ENCODE data around the gene SLC15A3. TPM values are rescaled to one million over a fixed set of nuclear protein-coding genes. Genes with fewer than 3 reads are reported as not detected.

SLC15A3 gene
- total RNA-seq, 1 donor from 2014 or later: 49.4 TPM

GRCh38 chr11:60908803-60909202 is 43.2 kb downstream of the SLC15A3 start:
- intact Hi-C loops (cut with DNase I): no loop called here
- ATAC-seq: no peak
- no peak for DNase-seq (ENCODE audit: low spot score)

GRCh38 chr11:60906132-60906972 is 45.6 kb downstream of the SLC15A3 start, which contains the start of gene PRPF19:
TSS of gene PRPF19 (minus strand) at chr11:60906585. CDS start at chr11:60906382, 203 bp downstream.
- intact Hi-C loops (cut with DNase I): no loop called here
- DNase-seq (ENCODE audit: low spot score): peak; percentile 99
- peak; percentile 99 for ATAC-seq

DNA sequence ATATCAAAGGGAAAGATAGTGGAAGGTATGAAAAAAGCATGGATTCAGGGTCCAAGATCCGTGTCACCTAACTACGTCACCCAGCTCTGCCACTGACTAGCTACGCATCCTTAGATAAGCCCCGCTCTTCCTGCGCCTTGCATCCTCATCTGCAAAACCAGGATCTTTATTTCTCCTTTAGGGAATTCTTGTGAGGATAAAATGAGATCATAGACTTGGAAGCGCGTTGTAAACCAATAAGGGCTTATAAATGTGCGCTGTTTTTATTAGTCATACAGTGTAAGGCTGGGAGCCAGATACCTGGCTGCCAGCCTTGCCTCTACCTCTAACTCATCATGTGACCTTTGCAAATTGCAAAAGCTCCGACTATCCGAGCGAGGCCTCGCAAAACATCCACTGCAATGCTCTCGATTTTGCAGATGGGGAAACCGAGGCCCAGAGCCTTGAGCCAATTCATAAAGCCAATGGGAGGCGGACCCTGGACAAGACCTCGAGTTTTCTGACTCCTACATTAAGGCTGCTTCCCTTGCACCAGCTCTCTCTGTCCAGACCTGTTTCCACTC is 46.3 kb downstream of the SLC15A3 start:
- intact Hi-C loops (cut with DNase I): no loop called here
- no peak for ATAC-seq
- no peak for DNase-seq (ENCODE audit: low spot score)

GRCh38 chr11:60905047-60905446 is 46.9 kb downstream of the SLC15A3 start:
- no peak for ATAC-seq
- intact Hi-C loops (cut with DNase I): no loop called here
- no peak for DNase-seq (ENCODE audit: low spot score)

DNA sequence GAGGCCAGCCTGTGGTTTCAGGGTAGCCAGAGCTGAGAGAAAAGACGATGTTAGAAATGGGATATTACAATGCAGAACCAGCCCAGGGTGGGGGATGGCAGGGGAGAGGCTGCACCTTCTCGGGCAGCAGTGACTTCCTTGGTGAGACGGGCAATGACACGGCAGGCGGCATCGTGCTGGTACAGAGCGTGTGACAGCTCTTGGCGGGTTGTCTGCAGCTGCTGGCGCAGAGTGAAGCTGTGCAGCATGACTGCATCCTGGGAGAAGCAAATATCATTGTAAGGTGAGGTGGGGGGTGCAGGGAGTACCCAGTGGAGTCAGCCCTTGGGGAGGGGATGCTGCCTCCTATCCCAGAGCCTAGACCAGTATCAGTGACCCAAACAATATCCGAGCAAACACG is 49.4 kb downstream of the SLC15A3 start:
- ATAC-seq (no peak), DNase-seq (ENCODE audit: low spot score) (no peak)
- intact Hi-C loops (cut with DNase I): no loop called here

- ATAC-seq (no peak), DNase-seq (ENCODE audit: low spot score) (no peak)
- intact Hi-C loops (cut with DNase I): no loop called here
These were observed 51.1 kb downstream of the SLC15A3 start for GRCh38 chr11:60900673-60901404.

DNA sequence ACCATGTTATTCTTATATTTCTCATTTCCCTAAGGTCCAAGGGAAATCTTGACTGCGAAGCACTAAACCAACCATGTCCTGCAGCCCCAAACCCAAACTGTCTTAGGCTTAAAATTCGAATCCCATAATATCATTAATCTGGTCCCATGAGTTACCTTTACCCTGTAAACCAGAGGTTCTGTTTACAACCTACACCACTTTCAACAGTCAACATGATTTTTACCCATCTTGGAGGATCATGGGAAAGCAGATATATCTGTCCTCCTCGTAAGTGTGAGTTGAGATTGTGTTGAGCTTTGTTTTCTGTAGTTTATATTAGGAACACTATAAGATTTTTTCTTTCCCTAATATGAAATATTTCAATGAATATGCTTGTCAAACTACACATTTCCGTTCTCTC is 52.0 kb downstream of the SLC15A3 start:
- intact Hi-C loops (cut with DNase I): loop anchor here (5.0 kb wide), 1 partner anchor 68 kb away; no protein-coding TSS in a partner anchor
- DNase-seq (ENCODE audit: low spot score) (no peak), ATAC-seq (no peak)

DNA sequence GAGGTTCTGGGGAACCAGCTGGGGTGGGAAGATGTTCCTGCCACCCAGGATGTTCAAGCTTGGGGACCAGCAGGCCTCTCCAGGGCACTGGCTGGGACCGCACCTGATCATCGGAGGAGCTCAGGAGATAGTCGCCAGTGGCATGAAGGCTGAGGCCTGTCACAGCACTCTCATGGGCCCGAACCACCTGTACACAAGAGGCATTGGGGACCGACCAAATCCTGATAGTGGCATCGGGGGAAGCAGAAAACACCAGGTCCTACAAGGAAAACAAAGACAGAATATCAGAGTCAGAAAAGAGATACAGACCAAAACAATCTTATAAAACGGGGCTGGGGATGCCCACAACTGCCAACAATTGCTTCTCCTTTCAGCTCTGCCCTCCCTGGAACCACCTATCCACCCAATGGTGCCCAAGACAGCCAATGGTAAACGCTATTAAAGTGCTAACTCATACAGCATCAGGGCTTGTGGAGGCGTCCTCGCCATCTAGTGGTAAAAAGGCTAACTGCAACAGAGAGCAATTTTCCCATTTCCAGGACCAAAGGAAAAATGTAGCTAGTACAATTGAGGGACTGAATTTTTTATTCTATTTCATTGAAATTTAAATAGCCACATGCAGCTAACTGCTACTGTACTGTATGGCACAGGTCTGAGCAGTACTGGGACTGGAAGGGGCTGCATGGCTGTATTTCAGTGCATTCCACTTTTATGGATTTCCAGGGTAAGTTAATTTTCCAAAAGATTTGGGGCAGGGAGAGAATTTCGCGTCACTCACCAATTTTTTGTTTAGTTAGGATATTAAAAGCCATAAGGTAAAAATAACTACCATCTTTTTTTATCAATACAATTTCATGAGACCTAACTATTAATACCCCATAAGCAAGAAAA is 52.7 kb downstream of the SLC15A3 start:
- ATAC-seq (peak; percentile 72), DNase-seq (ENCODE audit: low spot score) (no peak)
- intact Hi-C loops (cut with DNase I): loop anchor here (5.0 kb wide), 1 partner anchor 67 kb away; no protein-coding TSS in a partner anchor

- no peak for ATAC-seq
- no peak for DNase-seq (ENCODE audit: low spot score)
- intact Hi-C loops (cut with DNase I): loop anchor here (5.0 kb wide), 1 partner anchor 65 kb away; no protein-coding TSS in a partner anchor
These were observed 54.5 kb downstream of the SLC15A3 start for GRCh38 chr11:60897496-60897895.

GRCh38 chr11:60895687-60896086 is 56.3 kb downstream of the SLC15A3 start:
- ATAC-seq (no peak), DNase-seq (ENCODE audit: low spot score) (no peak)
- intact Hi-C loops (cut with DNase I): loop anchor here (5.0 kb wide), 1 partner anchor 63 kb away; no protein-coding TSS in a partner anchor

DNA sequence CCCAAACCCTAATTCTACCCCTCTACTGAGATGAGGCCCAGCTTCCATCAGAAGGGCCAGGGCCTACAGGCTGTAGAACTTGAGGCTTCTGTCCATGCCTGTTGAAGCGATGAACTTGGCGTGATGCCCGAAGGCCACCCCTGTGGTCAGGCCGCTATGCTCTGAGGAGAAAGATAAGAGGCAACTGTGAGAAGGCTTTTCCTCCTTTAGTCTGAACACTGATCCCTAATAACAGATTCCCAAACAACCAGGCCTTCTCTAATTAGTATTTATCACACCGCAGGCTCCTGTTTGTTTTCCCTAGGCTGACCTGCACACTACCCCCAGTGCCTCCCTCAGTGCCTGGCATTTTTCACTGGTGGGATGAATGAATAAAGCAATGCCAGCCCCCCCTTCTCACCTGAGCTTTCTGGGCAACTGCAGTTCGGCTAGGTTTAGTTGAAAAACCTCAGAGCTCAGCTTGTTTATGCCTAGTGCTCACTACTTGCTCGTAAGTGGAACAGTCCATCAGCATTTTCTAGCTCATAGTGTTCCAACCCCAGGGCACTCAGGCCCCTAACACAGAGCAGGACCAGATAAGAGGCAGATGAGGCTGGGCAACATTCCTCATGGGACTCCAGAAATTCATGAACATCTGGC is 60.8 kb downstream of the SLC15A3 start:
- no peak for ATAC-seq
- intact Hi-C loops (cut with DNase I): no loop called here
- DNase-seq (ENCODE audit: low spot score): no peak

- intact Hi-C loops (cut with DNase I): no loop called here
- ATAC-seq (no peak), DNase-seq (ENCODE audit: low spot score) (no peak)
These were observed 61.3 kb downstream of the SLC15A3 start for GRCh38 chr11:60890696-60891095.

GRCh38 chr11:60889869-60890311 is 62.1 kb downstream of the SLC15A3 start:
- intact Hi-C loops (cut with DNase I): no loop called here
- no peak for ATAC-seq
- DNase-seq (ENCODE audit: low spot score): no peak

- DNase-seq (ENCODE audit: low spot score) (no peak), ATAC-seq (peak; percentile 71)
- intact Hi-C loops (cut with DNase I): no loop called here
These were observed 64.4 kb downstream of the SLC15A3 start for GRCh38 chr11:60887556-60887955.
